RPMI8226 (cell line): ENCODE measurements around the gene RTP2.

ENCODE experiments used
- DNase-seq: peaks from one replicate; pipeline ENCODE4 v3.0.0-alpha.2; 2015

RTP2 gene

DNA sequence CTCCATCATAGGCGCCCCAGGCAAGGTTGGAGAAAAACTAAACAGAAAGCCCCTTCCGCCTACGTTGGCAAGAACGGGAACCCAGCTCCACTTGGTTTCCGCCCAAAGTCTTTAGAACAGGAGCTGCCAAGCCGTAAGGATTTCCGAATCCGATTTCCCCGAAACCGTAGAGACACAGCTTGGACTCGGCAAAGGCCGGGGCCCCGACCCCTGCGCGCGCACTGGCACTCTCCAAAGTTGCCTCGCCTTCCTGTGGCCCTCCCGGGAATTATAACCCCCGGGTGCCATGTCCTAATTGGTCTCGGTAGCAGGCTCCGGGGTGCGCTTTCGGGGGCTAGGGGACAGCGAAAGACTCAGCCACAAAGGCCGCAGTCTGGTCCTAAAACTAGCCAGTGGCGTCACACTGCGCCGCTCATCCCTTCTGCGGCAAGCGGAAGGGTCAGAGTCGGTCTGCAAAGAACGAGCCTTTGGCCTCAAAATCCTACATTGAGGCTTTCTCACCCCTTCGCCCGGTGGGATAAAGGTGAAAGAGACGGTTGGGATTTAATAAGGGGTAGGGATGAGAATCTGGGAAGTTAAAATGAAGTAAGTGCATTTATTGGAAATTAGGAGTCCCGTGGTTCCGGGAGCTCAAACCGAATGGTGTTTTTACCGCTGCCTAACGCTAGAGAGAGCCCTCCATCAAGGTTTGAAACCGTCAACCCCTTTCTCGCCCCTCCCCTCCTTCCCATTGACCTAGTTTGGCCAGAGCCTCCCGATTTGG lies 36.2 kb upstream of the RTP2 start:
- peak; percentile 47 for DNase-seq

- no peak for DNase-seq
Observed at GRCh38 chr3:187738071-187738330, 35.6 kb upstream of the RTP2 start.

DNA sequence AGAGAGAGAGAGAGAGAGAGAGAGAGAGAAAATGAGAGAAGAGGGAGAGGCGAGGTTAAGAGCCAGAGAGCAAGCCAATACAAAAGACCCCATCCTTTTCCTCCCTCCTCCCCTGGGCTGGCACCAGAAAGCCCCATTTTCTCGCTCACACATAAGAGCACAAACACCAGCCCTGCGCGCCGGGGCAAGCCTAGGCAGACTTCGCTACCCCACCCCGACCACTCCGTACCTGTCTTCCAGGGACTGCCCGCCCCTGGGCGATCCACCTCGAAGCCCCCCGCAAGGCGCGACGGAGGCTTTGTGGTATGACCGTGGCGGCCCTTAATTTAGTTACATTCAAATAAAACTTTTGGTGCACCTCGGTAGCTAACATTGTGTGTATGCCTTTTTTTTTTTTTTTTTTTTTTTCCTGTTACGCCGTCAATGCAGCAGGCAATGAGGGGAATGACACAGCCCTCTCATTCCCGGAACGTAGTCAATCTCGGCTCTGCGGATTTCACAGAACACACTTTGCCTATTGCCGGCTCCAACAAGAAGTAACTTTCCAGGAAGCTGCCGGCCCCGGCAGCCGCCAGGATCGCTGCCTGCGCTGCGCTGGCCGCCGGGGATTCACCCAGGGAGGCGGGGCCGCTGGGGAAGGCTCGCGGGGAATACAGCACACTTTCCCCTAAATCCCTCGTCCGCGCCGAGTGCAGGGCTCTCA lies 35.2 kb upstream of the RTP2 start:
- no peak for DNase-seq

DNA sequence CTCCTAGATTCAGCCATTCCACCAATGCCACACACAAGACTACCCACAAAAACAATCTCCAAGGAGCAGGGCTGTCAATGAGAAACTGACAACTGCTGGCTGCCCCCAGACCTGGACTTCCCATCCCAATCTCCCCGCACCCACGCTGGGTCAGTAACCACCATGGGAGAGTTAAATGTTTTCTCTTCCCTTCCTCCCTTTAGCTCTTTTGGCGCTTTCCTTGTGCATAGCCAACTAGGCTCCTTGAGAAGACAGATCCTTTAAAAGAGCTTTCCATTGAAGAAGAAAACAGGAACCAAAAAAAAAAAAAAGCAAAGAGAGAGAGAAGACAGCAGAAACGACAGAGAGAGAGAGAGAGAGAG lies 34.6 kb upstream of the RTP2 start:
- no peak for DNase-seq

GRCh38 chr3:187736418-187736871 lies 34.1 kb upstream of the RTP2 start:
- DNase-seq, result no peak

DNA sequence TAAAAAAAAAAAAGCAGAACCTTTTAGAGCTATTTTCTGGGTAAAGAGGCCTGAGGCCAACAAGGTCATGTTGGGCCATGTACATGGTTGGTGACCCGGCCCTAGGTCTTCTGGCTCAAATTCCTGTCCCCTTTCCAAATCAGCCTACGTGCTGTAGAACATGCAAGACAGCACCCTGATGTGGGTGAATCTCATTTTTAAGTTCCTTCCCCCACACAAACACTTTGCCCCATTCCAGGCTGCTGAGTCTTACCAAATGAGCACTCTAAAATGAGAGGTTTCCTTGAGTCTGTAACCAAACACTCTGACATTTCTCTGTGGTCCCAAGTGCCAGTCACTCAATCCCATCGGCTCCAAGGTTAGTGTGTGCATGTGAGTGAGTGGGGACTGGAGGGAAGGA lies 33.5 kb upstream of the RTP2 start:
- DNase-seq, result no peak

DNA sequence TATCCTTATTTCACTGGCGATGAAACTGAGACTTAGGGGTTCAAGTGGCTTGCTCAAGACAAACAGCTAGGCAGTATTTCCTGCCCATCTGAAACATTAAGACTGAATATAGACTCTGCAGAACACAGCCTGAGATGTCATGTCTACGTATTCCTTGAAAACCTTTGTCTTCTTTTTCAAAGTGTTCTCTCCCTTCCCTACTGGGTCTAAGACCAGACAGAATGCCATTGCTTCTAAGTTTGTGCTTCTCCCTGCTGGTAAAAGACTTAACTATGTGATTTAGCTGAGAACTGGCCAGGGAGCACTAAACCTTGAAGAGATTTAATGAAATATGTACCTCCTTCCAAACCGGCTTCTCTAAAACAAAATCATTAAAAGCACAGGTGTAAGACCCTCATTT lies 33.0 kb upstream of the RTP2 start:
- DNase-seq, result no peak

GRCh38 chr3:187734841-187735240 lies 32.5 kb upstream of the RTP2 start:
- no peak for DNase-seq

GRCh38 chr3:187733371-187733770 lies 31.0 kb upstream of the RTP2 start:
- DNase-seq, result no peak

- DNase-seq, result no peak
Observed at GRCh38 chr3:187729598-187729997, 27.2 kb upstream of the RTP2 start.

DNA sequence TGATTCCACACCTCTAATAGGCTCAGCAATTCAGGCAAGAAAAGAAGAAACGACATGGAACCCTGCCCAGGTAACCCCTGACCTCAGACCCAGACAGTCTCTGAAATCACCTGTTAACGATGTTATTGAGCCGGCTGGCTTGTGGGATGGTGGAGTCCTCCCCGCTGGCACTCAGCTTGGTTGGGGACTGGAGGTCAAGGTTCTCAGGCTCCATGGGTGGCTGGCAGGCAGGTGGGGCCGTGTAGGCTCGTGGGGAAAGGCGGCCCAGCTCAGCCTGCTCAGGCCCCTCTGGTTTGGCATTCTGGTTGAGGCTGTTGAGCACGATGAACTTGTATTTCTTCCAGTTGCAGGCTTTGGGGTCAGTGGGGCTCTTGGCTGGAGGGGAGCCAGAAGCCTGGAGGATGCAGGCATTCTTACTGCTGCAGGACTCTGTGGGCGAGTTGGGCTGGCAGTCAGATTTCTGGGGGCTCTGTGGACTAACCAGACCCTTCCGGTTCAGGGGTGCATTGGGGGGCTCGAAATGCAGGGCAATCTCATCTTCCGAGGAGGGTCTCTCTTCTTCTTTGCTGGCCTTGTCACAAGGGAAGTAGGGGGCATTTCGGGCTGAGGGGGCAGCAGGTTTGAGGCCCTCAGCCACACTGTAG lies 26.7 kb upstream of the RTP2 start:
- DNase-seq, result no peak

GRCh38 chr3:187728248-187728647 lies 25.9 kb upstream of the RTP2 start:
- DNase-seq, result no peak

DNA sequence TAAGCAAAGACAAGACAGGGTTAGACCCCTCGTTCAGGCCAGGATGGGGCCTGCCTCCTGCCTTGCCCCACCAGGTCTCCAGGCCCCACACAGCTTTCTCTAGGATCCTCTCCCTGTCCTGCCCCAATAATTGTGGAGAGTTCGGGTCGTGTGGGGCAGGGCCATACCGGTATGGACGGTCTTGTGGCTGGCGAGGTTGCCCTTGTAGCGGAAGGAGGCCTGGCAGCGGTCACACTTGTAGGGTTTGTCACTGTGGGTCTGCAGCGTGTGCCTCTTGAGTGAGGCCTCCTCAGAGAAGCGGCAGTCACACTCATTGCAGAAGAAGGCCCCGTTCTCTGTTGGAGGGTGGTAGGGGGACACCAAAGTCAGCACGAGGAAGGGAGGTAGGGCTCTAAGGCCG lies 24.2 kb upstream of the RTP2 start:
- no peak for DNase-seq

GRCh38 chr3:187725653-187726370 lies 23.5 kb upstream of the RTP2 start:
- no peak for DNase-seq

GRCh38 chr3:187725224-187725623 lies 22.9 kb upstream of the RTP2 start:
- no peak for DNase-seq

DNA sequence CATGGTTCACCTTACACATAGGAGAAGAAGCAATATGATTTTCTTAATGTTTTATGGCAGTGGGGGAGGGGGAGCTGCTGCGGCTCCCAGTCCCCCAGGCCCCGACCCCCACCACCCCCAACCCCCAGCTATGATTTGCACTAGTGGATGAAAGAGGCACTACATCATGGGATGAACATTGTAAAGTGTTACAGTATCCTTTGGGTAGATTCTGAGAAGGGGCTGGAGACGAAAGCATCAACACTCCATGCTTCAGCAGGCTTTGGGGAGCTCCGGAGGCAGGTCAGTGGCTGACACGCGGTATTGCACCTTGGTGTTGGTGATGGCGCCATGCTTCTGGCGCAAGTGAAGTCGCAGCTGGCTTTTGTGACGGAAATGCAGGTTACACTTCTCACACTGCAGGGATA lies 19.9 kb upstream of the RTP2 start:
- DNase-seq, result no peak

DNA sequence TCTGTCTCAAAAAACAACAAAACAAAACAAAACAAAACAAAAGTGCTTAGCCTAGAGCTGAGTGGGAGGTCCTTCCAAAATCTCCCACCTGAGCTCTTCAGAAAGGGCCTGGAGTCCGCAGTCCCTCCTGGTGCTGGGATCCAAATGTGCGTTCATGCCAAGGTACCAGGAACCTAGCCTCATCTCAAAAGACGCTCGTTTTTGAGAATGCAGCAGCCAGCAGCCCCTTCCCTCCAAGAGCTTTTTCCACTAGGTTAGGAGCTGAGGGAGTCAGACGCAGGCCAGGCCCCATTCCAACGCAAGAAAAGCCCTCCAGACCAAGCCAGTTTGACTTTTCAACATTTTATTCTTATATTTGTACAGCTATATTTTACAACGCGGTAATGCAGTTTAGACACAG lies 18.7 kb upstream of the RTP2 start:
- no peak for DNase-seq

GRCh38 chr3:187720337-187720670 lies 17.9 kb upstream of the RTP2 start:
- DNase-seq, result no peak

DNA sequence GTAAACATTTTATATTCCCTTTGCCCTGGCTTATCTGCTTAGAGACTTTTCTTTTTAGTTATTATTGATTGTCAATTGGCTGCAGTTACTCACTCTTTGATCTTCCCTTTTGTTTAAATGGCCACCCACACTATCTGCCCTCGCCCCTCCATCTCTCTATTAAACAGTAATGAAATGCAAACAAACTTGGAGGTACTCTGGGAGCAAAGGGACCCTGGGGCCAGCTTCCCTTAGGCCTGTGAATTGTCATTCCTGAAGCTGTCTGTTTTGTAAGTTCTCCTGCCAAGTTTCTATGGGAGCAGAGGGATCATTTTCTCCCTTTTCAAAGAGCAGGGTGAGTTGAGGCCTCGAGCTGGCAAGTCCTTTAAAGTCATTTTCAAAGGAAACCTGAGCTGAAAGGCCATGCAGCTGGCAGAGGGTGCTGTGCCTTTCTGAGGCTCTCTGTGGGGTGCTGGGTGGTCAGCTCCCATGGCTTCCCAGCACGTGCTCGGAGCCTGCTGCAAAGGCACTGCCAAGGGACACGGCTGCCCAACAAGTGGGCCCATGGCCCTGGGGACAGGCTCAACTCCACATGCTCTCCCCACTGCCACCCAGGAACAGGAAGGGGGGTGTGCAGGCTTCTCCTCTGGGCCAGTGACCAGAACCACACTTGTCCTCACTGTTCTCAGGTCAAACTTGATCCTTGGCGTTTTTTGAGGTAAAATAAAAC lies 17.4 kb upstream of the RTP2 start:
- DNase-seq, result no peak

DNA sequence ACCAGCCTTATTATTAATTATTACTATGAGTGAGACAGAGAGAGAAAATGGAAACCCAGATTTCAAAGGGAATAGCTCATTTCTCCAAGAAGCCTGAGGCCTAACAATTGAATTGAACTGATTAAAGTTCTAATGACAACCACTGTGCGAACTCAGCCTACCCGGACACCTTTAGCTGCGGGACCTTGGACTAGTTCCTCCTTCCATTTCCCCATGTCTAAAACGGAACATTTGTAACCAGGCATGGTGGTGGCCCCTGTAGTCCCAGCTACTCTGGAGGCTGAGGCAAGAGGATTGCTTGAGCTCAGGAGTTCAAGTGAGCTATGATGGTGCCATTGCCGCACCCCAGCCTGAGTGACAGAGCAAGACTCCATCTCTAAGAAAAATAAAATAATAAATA lies 16.4 kb upstream of the RTP2 start:
- DNase-seq, result no peak

DNA sequence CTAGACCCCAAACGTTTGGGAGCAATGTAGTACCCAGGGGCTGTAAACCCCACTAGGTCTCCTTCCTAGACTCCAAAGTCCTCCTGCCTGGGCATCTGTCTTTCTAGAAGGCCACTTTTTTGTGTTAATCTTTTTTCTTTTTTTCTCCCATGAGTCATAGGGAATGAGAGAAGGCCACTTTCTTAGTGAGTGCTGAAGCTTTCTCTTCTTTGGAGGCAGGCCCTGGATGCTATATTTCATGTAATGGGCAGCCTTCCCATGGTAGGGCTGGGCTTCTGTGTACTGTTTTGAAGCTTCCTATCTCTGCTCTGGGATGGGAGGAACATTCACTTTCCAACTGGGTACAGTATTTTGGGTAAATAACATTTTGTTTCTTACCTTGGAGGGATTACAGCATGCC lies 15.2 kb upstream of the RTP2 start:
- no peak for DNase-seq

DNA sequence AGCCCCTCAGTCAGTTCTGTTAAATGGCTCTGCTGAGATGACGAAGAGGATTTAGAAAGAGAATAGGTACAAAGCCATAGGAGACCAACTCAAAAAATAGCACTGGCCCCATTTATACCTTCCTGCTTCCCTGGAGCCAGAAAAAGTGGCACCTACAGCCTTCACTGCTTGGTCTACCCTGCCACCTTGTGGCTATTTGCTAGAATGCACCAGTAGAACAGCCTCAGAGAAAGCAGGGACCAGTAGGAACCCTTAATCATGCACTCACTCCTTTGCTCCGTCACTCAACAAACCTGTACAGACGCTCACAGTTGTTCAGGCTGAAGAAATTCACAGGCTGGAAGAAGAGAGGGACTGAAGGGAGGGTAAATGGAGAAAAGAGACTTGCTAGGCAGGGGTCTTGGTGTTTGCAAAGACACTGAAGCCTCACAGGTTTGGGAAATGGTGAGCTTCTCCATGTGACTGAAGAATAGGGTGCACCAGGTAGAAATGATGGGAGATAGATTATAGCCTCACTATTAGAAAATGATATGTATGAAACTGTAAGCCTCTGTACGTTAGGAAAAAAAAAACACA lies 12.1 kb upstream of the RTP2 start:
- peak; percentile 77 for DNase-seq

- peak; percentile 20 for DNase-seq
Observed at GRCh38 chr3:187713504-187713903, 11.1 kb upstream of the RTP2 start.
